Tibial artery (tissue), 4 donors: ENCODE data around the gene PRDM8.

Experiments
- DNase-seq, 2 donors: peaks; one replicate each; pipeline ENCODE4 v3.0.0-alpha.2; 2019
- H3K27ac ChIP-seq, 2 donors: fragments of 200-600 bp; sonication (generic) in 1 of 2; 1 replicate in 1 of 2; 2 replicates in 1 of 2; pipeline ENCODE4 v1.5.1; 2018 to 2019; ENCODE audit warnings: mild to moderate bottlenecking in 1 of 2
- H3K27me3 ChIP-seq, 2 donors: fragments of 200-600 bp; sonication (generic) in 1 of 2; one replicate each; pipeline versions ENCODE4 v1.5.1 to v1.6.0; 2016 to 2019
- H3K36me3 ChIP-seq, 3 donors: fragments of 200-600 bp; sonication (generic) in 2 of 3; one replicate each; pipeline ENCODE4 v1.5.1; 2016 to 2019; ENCODE audit warnings: mild to moderate bottlenecking in 2 of 3
- H3K4me1 ChIP-seq, 4 donors: fragments of 200-600 bp; sonication (generic) in 2 of 4; 1 replicate in 3 of 4; 2 replicates in 1 of 4; pipeline ENCODE4 v1.5.1; 2016 to 2019
- H3K4me3 ChIP-seq, 2 donors: fragments of 200-600 bp; sonication (generic) in 1 of 2; 1 replicate in 1 of 2; 2 replicates in 1 of 2; pipeline ENCODE4 v1.5.1; 2018 to 2019; ENCODE audit warnings: mild to moderate bottlenecking in 2 of 2
- H3K9me3 ChIP-seq, 3 donors: fragments of 200-600 bp; sonication (generic) in 1 of 3; one replicate each; pipeline ENCODE4 v1.5.1; 2016 to 2019
- CTCF ChIP-seq, 2 experiments: fragments of 200-600 bp in 1 of 2; fragments of 450-650 bp in 1 of 2; IDR thresholded peaks; one replicate each; pipeline ENCODE4 v1.5.1; 2017 to 2019; ENCODE audit warnings: antibody characterized with exemption in 2 of 2, mild to moderate bottlenecking in 1 of 2, moderate library complexity in 1 of 2
- intact Hi-C: fragments of 100-400 bp; cut with DNase I; formaldehyde crosslinking; loops from one replicate; pipeline ENCODE4 v1.15.0; 2023; ENCODE audit warnings: low total_unique reads

Gene PRDM8

GRCh38 chr4:80232707-80233370 is 35.5 kb downstream of the PRDM8 start:
- DNase-seq: no peak
- no peak for TF ChIP-seq CTCF (IDR thresholded peaks at IDR 0.05)
- Histone ChIP-seq H3K4me3 (no peak overlapping the region), H3K27me3 (peaks cover 0 to 5% of the 10 kb centered on the region in 2 donors), H3K36me3 (no peaks in the 10 kb centered on the region), H3K4me1 (no peaks in the 10 kb centered on the region), H3K27ac (no peak overlapping the region), H3K9me3 (no peaks in the 10 kb centered on the region)
- intact Hi-C loops: no loop called here

- no peak for TF ChIP-seq CTCF (IDR thresholded peaks at IDR 0.05)
- Histone ChIP-seq H3K9me3 (no peaks in the 10 kb centered on the region), H3K27ac (no peak overlapping the region), H3K36me3 (no peaks in the 10 kb centered on the region), H3K27me3 (peaks cover 0 to 3% of the 10 kb centered on the region in 2 donors), H3K4me1 (no peaks in the 10 kb centered on the region), H3K4me3 (no peak overlapping the region)
- no peak for DNase-seq
- intact Hi-C loops: no loop called here
Observed at GRCh38 chr4:80233390-80233789, 36.1 kb downstream of the PRDM8 start.

GRCh38 chr4:80235451-80235850 is 38.1 kb downstream of the PRDM8 start:
- Histone ChIP-seq H3K27ac (no peak overlapping the region), H3K4me3 (no peak overlapping the region), H3K9me3 (no peaks in the 10 kb centered on the region), H3K27me3 (peaks cover 0 to 2% of the 10 kb centered on the region in 2 donors), H3K4me1 (no peaks in the 10 kb centered on the region), H3K36me3 (no peaks in the 10 kb centered on the region)
- TF ChIP-seq CTCF (IDR thresholded peaks at IDR 0.05): no peak
- DNase-seq: no peak
- intact Hi-C loops: no loop called here

GRCh38 chr4:80237992-80238391 is 40.7 kb downstream of the PRDM8 start:
- no peak overlapping the region for H3K27ac ChIP-seq
- TF ChIP-seq CTCF (IDR thresholded peaks at IDR 0.05): no peak
- no peak overlapping the region for H3K4me3 ChIP-seq
- no peak for DNase-seq
- no peaks in the 10 kb centered on the region for H3K4me1 ChIP-seq
- H3K27me3 ChIP-seq: peaks cover 0 to 2% of the 10 kb centered on the region in 2 donors
- no peaks in the 10 kb centered on the region for H3K36me3 ChIP-seq
- intact Hi-C loops: no loop called here
- no peaks in the 10 kb centered on the region for H3K9me3 ChIP-seq

GRCh38 chr4:80239480-80240150 is 42.3 kb downstream of the PRDM8 start:
- Histone ChIP-seq H3K27me3 (peaks cover 0 to 11% of the 10 kb centered on the region in 2 donors), H3K36me3 (no peaks in the 10 kb centered on the region), H3K9me3 (no peaks in the 10 kb centered on the region), H3K27ac (no peak overlapping the region), H3K4me1 (no peaks in the 10 kb centered on the region), H3K4me3 (no peak overlapping the region)
- intact Hi-C loops: no loop called here
- no peak for DNase-seq
- TF ChIP-seq CTCF (IDR thresholded peaks at IDR 0.05): no peak
